H1 (cell line): ENCODE data around the gene TEDDM1. TPM values are rescaled to one million over a fixed set of nuclear protein-coding genes. Genes with fewer than 3 reads are reported as not detected.

Experiments used
- CTCF ChIA-PET: fragments of 300-600 bp; sonication (Branson Sonifier 250); formaldehyde crosslinking; loops from one replicate; lab custom pipeline; 2021; ENCODE audit not compliant: partially characterized antibody; lab: Charles Lee
- POLR2A ChIA-PET: fragments of 300-600 bp; sonication (Branson Sonifier 250); formaldehyde crosslinking; loops from one replicate; lab custom pipeline; 2021; ENCODE audit warnings: inconsistent platforms; ENCODE audit not compliant: partially characterized antibody; lab: Charles Lee
- DNase-seq, 2 experiments: peaks; one replicate each; pipeline versions ENCODE4 v3.0.0 to v3.0.0-alpha.2; 2010 to 2022; ENCODE audit warnings: low spot score in 2 of 2, low read depth in 1 of 2, mixed read lengths in 1 of 2
- FAIRE-seq: peaks from 2 replicates; lab custom pipeline; 2011; peaks lifted over from hg19 to GRCh38; lab: Jason Lieb, UNC
- H2AFZ ChIP-seq: 2 replicates; pipeline ENCODE4 v1.8.1; 2012; ENCODE audit warnings: low read length, inconsistent platforms
- H2AK5ac ChIP-seq: 2 replicates; pipeline ENCODE4 v1.6.1; 2013; ENCODE audit warnings: low read depth, low read length
- H2BK120ac ChIP-seq: replicated peaks from 2 replicates; pipeline ENCODE3; 2013; ENCODE audit warnings: low read depth, low read length, inconsistent platforms
- H2BK12ac ChIP-seq: 2 replicates; pipeline ENCODE4 v1.6.1; 2013; ENCODE audit warnings: low read depth, low read length
- H2BK15ac ChIP-seq: 2 replicates; pipeline ENCODE4 v1.6.1; 2013; ENCODE audit warnings: low read length
- H2BK20ac ChIP-seq: 2 replicates; pipeline ENCODE4 v1.6.1; 2013; ENCODE audit warnings: low read length
- H2BK5ac ChIP-seq: 2 replicates; pipeline ENCODE4 v1.6.1; 2013; ENCODE audit warnings: low read depth, low read length
- H3K14ac ChIP-seq: 2 replicates; pipeline ENCODE4 v1.6.1; 2013; ENCODE audit warnings: inconsistent platforms; ENCODE audit not compliant: insufficient read length
- H3K18ac ChIP-seq: 2 replicates; pipeline ENCODE4 v1.6.1; 2013; ENCODE audit warnings: low read length; ENCODE audit errors: extremely low read depth
- H3K23ac ChIP-seq: 2 replicates; pipeline ENCODE4 v1.6.1; 2013; ENCODE audit warnings: inconsistent platforms; ENCODE audit not compliant: insufficient read length
- H3K23me2 ChIP-seq: 2 replicates; pipeline ENCODE4 v1.6.1; 2013; ENCODE audit warnings: low read depth, low read length
- H3K27ac ChIP-seq: 2 replicates; pipeline ENCODE4 v1.6.1; 2011; ENCODE audit warnings: low read depth, low read length, inconsistent platforms
- H3K27me3 ChIP-seq, 4 experiments: replicated peaks in 1 of 4; 1 replicate in 1 of 4; 2 replicates in 3 of 4; pipeline versions ENCODE4 v1.6.1 to v1.8.1; 2011 to 2013; ENCODE audit warnings: low read length in 3 of 4, mild to moderate bottlenecking in 3 of 4, inconsistent platforms in 2 of 4, mixed read lengths in 2 of 4, moderate library complexity in 1 of 4; ENCODE audit not compliant: control insufficient read depth in 3 of 4, insufficient read depth in 3 of 4; ENCODE audit errors: extremely low read depth in 1 of 4
- H3K36me3 ChIP-seq, 4 experiments: 2 replicates each; pipeline versions ENCODE4 v1.6.1 to v1.8.1; 2011 to 2013; ENCODE audit warnings: mild to moderate bottlenecking in 4 of 4, low read length in 3 of 4, moderate library complexity in 2 of 4, control low read depth in 1 of 4, inconsistent platforms in 1 of 4; ENCODE audit not compliant: insufficient read depth in 4 of 4, control insufficient read depth in 2 of 4
- H3K4ac ChIP-seq: replicated peaks from 2 replicates; pipeline ENCODE3; 2013; ENCODE audit warnings: low read length, low read depth, mixed read lengths, inconsistent platforms; ENCODE audit not compliant: insufficient read length
- H3K4me1 ChIP-seq, 4 experiments: replicated peaks in 1 of 4; 1 replicate in 1 of 4; 2 replicates in 3 of 4; pipeline versions ENCODE4 v1.6.1 to v1.8.1; 2011 to 2013; ENCODE audit warnings: low read length in 3 of 4, inconsistent platforms in 2 of 4, mixed read lengths in 1 of 4; ENCODE audit not compliant: insufficient read depth in 4 of 4, control insufficient read depth in 3 of 4
- H3K4me2 ChIP-seq, 2 experiments: 2 replicates each; pipeline versions ENCODE4 v1.6.1 to v1.8.1; 2011 to 2013; ENCODE audit warnings: low read depth in 2 of 2, low read length in 2 of 2, control low read depth in 1 of 2, inconsistent platforms in 1 of 2, mild to moderate bottlenecking in 1 of 2; ENCODE audit not compliant: insufficient read depth in 1 of 2
- H3K4me3 ChIP-seq, 4 experiments: fragments of 200-600, 300-600 bp in 1 of 4; sonication (generic), shearing (Covaris generic), sonication (Bioruptor Twin) in 1 of 4; 2 replicates each; pipeline versions ENCODE4 v1.5.1 to v1.8.1; 2011 to 2016; ENCODE audit warnings: low read length in 4 of 4, low read depth in 3 of 4, control low read depth in 2 of 4, inconsistent platforms in 2 of 4, mild to moderate bottlenecking in 2 of 4, mixed read lengths in 1 of 4, moderate library complexity in 1 of 4; ENCODE audit not compliant: insufficient read depth in 2 of 4; ENCODE audit errors: extremely low read depth in 1 of 4
- H3K56ac ChIP-seq: replicated peaks from 2 replicates; pipeline ENCODE3; 2013; ENCODE audit warnings: low read depth, mild to moderate bottlenecking, mixed read lengths, low read length, inconsistent platforms; ENCODE audit not compliant: insufficient read length
- H3K79me1 ChIP-seq: 2 replicates; pipeline ENCODE4 v1.6.1; 2013; ENCODE audit warnings: low read depth, low read length, control low read depth
- H3K79me2 ChIP-seq, 2 experiments: 2 replicates each; pipeline versions ENCODE4 v1.6.1 to v1.8.1; 2012 to 2013; ENCODE audit warnings: low read length in 2 of 2, mild to moderate bottlenecking in 2 of 2, inconsistent platforms in 1 of 2; ENCODE audit not compliant: insufficient read depth in 2 of 2, control insufficient read depth in 1 of 2
- H3K9ac ChIP-seq, 4 experiments: replicated peaks in 1 of 4; 1 replicate in 1 of 4; 2 replicates in 3 of 4; pipeline versions ENCODE4 v1.6.1 to v1.8.1; 2011 to 2013; ENCODE audit warnings: low read depth in 3 of 4, low read length in 3 of 4, control low read depth in 2 of 4, mild to moderate bottlenecking in 2 of 4, moderate library complexity in 2 of 4, inconsistent platforms in 1 of 4; ENCODE audit errors: extremely low read depth in 1 of 4
- H3K9me3 ChIP-seq, 2 experiments: 2 replicates each; pipeline versions ENCODE4 v1.6.1 to v1.8.1; 2012 to 2013; ENCODE audit warnings: mild to moderate bottlenecking in 2 of 2, moderate library complexity in 2 of 2, control low read depth in 1 of 2, inconsistent platforms in 1 of 2, low read depth in 1 of 2, low read length in 1 of 2, mixed read lengths in 1 of 2; ENCODE audit not compliant: insufficient read depth in 2 of 2
- H4K20me1 ChIP-seq, 2 experiments: replicated peaks in 1 of 2; 2 replicates each; pipeline versions ENCODE3 to v1.8.1; 2011 to 2013; ENCODE audit warnings: inconsistent platforms in 2 of 2, low read length in 2 of 2, mild to moderate bottlenecking in 1 of 2; ENCODE audit not compliant: insufficient read depth in 2 of 2, control insufficient read depth in 1 of 2
- H4K5ac ChIP-seq: 2 replicates; pipeline ENCODE4 v1.6.1; 2013; ENCODE audit warnings: low read length, low read depth, mixed read lengths, inconsistent platforms; ENCODE audit not compliant: insufficient read length
- H4K8ac ChIP-seq: 2 replicates; pipeline ENCODE4 v1.8.0; 2013; ENCODE audit warnings: mild to moderate bottlenecking, moderate library complexity, low read length, inconsistent platforms; ENCODE audit not compliant: insufficient read depth; ENCODE audit errors: extremely low read depth
- H4K91ac ChIP-seq: replicated peaks from 2 replicates; pipeline ENCODE3; 2013; ENCODE audit warnings: low read length, mixed read lengths, inconsistent platforms; ENCODE audit not compliant: insufficient read length
- ASH2L ChIP-seq: fragments of 200-600, 300-600 bp; sonication (generic); IDR thresholded peaks from one replicate; pipeline ENCODE4 v1.7.1; 2017; ENCODE audit warnings: low read length
- CTBP2 ChIP-seq: IDR thresholded peaks from 2 replicates; pipeline ENCODE4 v1.7.0; 2011; ENCODE audit warnings: borderline replicate concordance, mild to moderate bottlenecking, moderate library complexity, mixed read lengths, low read length; ENCODE audit not compliant: insufficient read depth, insufficient read length
- EZH2 ChIP-seq: fragments of 200-600 bp; sonication (generic); IDR thresholded peaks from 2 replicates; pipeline ENCODE4 v1.7.1; 2012; ENCODE audit warnings: low read depth, mild to moderate bottlenecking, moderate library complexity, low read length, inconsistent platforms; ENCODE audit not compliant: severe bottlenecking
- GABPA ChIP-seq: IDR thresholded peaks from 2 replicates; pipeline ENCODE4 v1.6.1; 2011; ENCODE audit warnings: mild to moderate bottlenecking, low read length, moderate library complexity, borderline replicate concordance; ENCODE audit not compliant: insufficient read depth
- KDM4A ChIP-seq: IDR thresholded peaks from one replicate; pipeline ENCODE4 v1.7.1; 2012; ENCODE audit warnings: low read depth, mild to moderate bottlenecking, moderate library complexity, low read length, inconsistent platforms; ENCODE audit not compliant: severe bottlenecking
- RFX5 ChIP-seq: IDR thresholded peaks from 2 replicates; pipeline ENCODE4 v1.6.1; 2011; ENCODE audit warnings: low read depth, low read length, improper control_type of control experiment, borderline replicate concordance
- RXRA ChIP-seq: IDR thresholded peaks from 2 replicates; pipeline ENCODE4 v1.6.1; 2011; ENCODE audit warnings: low read depth, mild to moderate bottlenecking, low read length, moderate library complexity; ENCODE audit not compliant: insufficient read depth
- SAP30 ChIP-seq: fragments of 300-600 bp; sonication (generic); IDR thresholded peaks from 2 replicates; pipeline ENCODE4 v1.7.1; 2012; ENCODE audit warnings: low read length, moderate library complexity, mild to moderate bottlenecking, inconsistent platforms; ENCODE audit not compliant: insufficient read depth, insufficient replicate concordance
- SIN3A ChIP-seq, 2 experiments: IDR thresholded peaks in 1 of 2; conservative IDR thresholded peaks in 1 of 2; 2 replicates each; pipeline ENCODE4 v1.6.1; 2011 to 2012; ENCODE audit warnings: low read length in 2 of 2, improper control_type of control experiment in 1 of 2, low read depth in 1 of 2, mild to moderate bottlenecking in 1 of 2
- SIX5 ChIP-seq: IDR thresholded peaks from 2 replicates; pipeline ENCODE4 v1.6.1; 2011; ENCODE audit warnings: mild to moderate bottlenecking, low read depth, low read length
- SP2 ChIP-seq: IDR thresholded peaks from 2 replicates; pipeline ENCODE4 v1.6.1; 2012; ENCODE audit warnings: mild to moderate bottlenecking, low read length, inconsistent platforms
- WGBS, 2 experiments: shearing (Covaris generic) in 1 of 2; methylation state at CpG; one replicate each; pipeline versions ENCODE4 v1.1.6 to v1.1.7; 2013 to 2015; ENCODE audit warnings: low lambda C conversion rate in 2 of 2, mixed read lengths in 2 of 2, inconsistent platforms in 1 of 2, low coverage in 1 of 2, missing lambda C conversion rate in 1 of 2; ENCODE audit not compliant: insufficient replicate concordance in 2 of 2, insufficient coverage in 1 of 2, insufficient read length in 1 of 2; ENCODE audit errors: extremely low coverage in 1 of 2, missing lambda C conversion rate in 1 of 2; 5-methylcytosine and 5-hydroxymethylcytosine counted together
- polyA plus RNA-seq, 7 experiments: library from polyadenylated mRNA; depleted of rRNA in 3 of 7; stranded (reverse) in 5 of 7; unstranded in 2 of 7; fragments of >200 nt in 5 of 7; fragments of 200-250 nt in 2 of 7; gene quantifications; 1 replicate in 5 of 7; 2 replicates in 1 of 7; 4 replicates in 1 of 7; pipeline versions ENCODE4 v1.2.1 to v1.2.3, GENCODE V29; 2011 to 2013; ENCODE audit warnings: missing spikeins in 2 of 7, mixed read lengths in 2 of 7
- total RNA-seq: library from RNA; stranded (reverse); fragmentation: NEBNext Ultra II Directional; extraction: Animal tissue kit (Norgen Biotek cat#: 25700); gene quantifications from 2 replicates; pipeline ENCODE4 v1.2.1, GENCODE V29; 2021
- TF ChIP-seq, protein P1 (sequence below): IDR thresholded peaks from 2 replicates; pipeline ENCODE4 v1.6.1; 2012; ENCODE audit warnings: inconsistent platforms

Gene TEDDM1
- total and polyA plus RNA-seq, 2 of the 8 experiments (the other 6 are each of a cell fraction or from before 2014, with no cell fraction given), result not detected

DNA sequence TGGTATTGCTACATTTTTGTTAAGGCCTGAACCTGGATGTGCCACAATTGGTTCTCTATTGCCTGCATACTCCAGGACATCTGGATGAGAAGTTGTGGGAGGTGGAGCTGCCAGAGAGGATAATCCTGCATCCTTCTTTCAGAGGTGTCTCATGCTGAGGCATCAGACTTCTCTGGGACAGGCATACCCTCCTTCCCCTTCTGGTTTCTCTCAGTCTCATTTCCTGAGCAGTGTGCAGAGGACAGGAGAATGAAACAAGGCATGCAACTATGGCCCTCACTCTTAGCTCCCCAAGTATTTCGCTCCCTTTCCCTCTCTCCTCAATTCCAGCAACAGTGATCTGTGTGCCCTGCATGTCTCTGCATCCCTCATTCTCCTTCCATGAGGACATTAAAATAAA lies 41.9 kb upstream of the TEDDM1 start:
- Histone ChIP-seq H2BK20ac (no peak overlapping the region), H3K27ac (no peak overlapping the region), H3K27me3 (no peaks in the 10 kb centered on the region), H4K5ac (no peak overlapping the region), H2AFZ (no peak overlapping the region), H2AK5ac (no peak overlapping the region), H2BK15ac (no peak overlapping the region), H2BK5ac (no peak overlapping the region), H3K79me2 (no peaks in the 10 kb centered on the region), H3K4me1 (peaks cover 0 to 8% (median 3%) of the 10 kb centered on the region in 4 experiments; a peak in 4 of 7 replicates), H3K4me3 (no peak overlapping the region), H3K14ac (no peak overlapping the region), H3K9ac (no peak overlapping the region), H2BK120ac (no peak overlapping the region), H3K4ac (no peak overlapping the region), H3K79me1 (no peaks in the 10 kb centered on the region), H3K23ac (no peak overlapping the region), H2BK12ac (no peak overlapping the region), H4K20me1 (no peaks in the 10 kb centered on the region), H3K18ac (no peak overlapping the region), H3K4me2 (no peak overlapping the region), H4K91ac (no peak overlapping the region), H4K8ac (no peak overlapping the region), H3K56ac (no peak overlapping the region), H3K36me3 (no peaks in the 10 kb centered on the region), H3K9me3 (peaks cover 7 to 16% of the 10 kb centered on the region in 2 experiments; a peak in 3 of 4 replicates), H3K23me2 (no peaks in the 10 kb centered on the region)
- ChIA-PET CTCF (interaction anchor here (1.6 to 2.9 kb wide), 3 partner anchors 154 to 340 kb away, joined by 4 to 7 read pairs (median 5); no protein-coding TSS in a partner anchor), POLR2A (no interaction called here)
- DNase-seq (no peak), FAIRE-seq (no peak)
- WGBS, 2 experiments, result 94% methylated on average over 1 of the region's 1 CpG; no CpG with 5 or more reads in 1 of the 2 experiments
- no peak for TF ChIP-seq KDM4A
- TF ChIP-seq EZH2, result no peak
- no peak for TF ChIP-seq SIN3A (conservative IDR thresholded peaks at IDR 0.05 in 1 of 2, IDR thresholded peaks at IDR 0.05 in 1 of 2; ENCODE audit: low read depth in 1 of 2, low read length in 2 of 2)
- no peak for TF ChIP-seq ASH2L
- TF ChIP-seq CTBP2, result no peak
- TF ChIP-seq RXRA, result no peak
- no peak for TF ChIP-seq SAP30
- no peak for TF ChIP-seq SP2
- TF ChIP-seq GABPA, result no peak
- no peak for TF ChIP-seq SIX5
- no peak for TF ChIP-seq RFX5
- TF ChIP-seq, protein P1, sequence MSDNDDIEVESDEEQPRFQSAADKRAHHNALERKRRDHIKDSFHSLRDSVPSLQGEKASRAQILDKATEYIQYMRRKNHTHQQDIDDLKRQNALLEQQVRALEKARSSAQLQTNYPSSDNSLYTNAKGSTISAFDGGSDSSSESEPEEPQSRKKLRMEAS, result no peak
